HEK293 (cell line): Measurements from ENCODE around the gene EFCAB8.

ENCODE experiments used
- ZFP3 ChIP-seq: fragments of 450-650 bp; formaldehyde crosslinking; IDR thresholded peaks from 2 replicates; pipeline ENCODE4 v1.5.1; 2016; ENCODE audit warnings: low read depth, missing biosample characterization, missing genetic modification characterization
- ZNF416 ChIP-seq: fragments of 450-650 bp; formaldehyde crosslinking; IDR thresholded peaks from 2 replicates; pipeline ENCODE4 v1.5.1; 2016; ENCODE audit warnings: missing biosample characterization, missing genetic modification characterization
- ZNF501 ChIP-seq: fragments of 450-650 bp; formaldehyde crosslinking; IDR thresholded peaks from 2 replicates; pipeline ENCODE4 v1.5.1; 2016; ENCODE audit warnings: missing biosample characterization, missing genetic modification characterization
- ZNF747 ChIP-seq: fragments of 450-650 bp; formaldehyde crosslinking; IDR thresholded peaks from 2 replicates; pipeline ENCODE4 v1.5.1; 2016; ENCODE audit warnings: missing biosample characterization, missing genetic modification characterization
- TF ChIP-seq, protein P1 (sequence below): sonication (generic); formaldehyde crosslinking; IDR thresholded peaks from 2 replicates; pipeline ENCODE4 v1.8.1; 2022; ENCODE audit warnings: mild to moderate bottlenecking, moderate library complexity, missing genetic modification reagents
- TF ChIP-seq, protein P2 (sequence below): fragments of 450-650 bp; formaldehyde crosslinking; IDR thresholded peaks from 2 replicates; pipeline ENCODE4 v1.5.1; 2016; ENCODE audit warnings: missing biosample characterization, missing genetic modification characterization
- TF ChIP-seq, protein P3 (sequence below): fragments of 450-650 bp; formaldehyde crosslinking; IDR thresholded peaks from 2 replicates; pipeline ENCODE4 v1.5.1; 2016; ENCODE audit warnings: missing biosample characterization, missing genetic modification characterization

DNA sequence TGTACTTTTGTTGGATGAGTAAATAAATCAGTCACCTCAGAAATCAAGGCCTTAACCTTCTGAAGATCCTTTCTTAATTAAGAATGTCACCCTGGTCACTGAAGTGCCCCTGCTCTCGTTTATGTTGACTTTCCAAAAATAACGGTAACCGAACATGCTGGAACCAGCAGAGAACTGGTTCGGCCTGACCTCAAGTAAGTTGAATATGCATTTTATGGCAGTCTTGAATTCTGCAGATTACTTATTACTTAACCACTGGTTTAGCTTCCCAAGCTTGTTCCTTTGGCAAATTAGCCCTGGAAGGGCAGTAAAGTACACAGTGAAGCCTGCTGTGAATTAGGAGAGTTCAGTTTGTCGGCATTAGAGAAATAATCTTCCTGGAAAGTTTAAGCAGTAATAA is 26.7 kb upstream of the EFCAB8 start:
- no peak for TF ChIP-seq ZNF501
- no peak for TF ChIP-seq ZNF747 (tag by site-specific recombination)
- TF ChIP-seq, protein P1, sequence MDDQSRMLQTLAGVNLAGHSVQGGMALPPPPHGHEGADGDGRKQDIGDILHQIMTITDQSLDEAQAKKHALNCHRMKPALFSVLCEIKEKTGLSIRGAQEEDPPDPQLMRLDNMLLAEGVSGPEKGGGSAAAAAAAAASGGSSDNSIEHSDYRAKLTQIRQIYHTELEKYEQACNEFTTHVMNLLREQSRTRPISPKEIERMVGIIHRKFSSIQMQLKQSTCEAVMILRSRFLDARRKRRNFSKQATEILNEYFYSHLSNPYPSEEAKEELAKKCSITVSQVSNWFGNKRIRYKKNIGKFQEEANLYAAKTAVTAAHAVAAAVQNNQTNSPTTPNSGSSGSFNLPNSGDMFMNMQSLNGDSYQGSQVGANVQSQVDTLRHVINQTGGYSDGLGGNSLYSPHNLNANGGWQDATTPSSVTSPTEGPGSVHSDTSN (CRISPR knock-in tag), result no peak
- TF ChIP-seq, protein P2, sequence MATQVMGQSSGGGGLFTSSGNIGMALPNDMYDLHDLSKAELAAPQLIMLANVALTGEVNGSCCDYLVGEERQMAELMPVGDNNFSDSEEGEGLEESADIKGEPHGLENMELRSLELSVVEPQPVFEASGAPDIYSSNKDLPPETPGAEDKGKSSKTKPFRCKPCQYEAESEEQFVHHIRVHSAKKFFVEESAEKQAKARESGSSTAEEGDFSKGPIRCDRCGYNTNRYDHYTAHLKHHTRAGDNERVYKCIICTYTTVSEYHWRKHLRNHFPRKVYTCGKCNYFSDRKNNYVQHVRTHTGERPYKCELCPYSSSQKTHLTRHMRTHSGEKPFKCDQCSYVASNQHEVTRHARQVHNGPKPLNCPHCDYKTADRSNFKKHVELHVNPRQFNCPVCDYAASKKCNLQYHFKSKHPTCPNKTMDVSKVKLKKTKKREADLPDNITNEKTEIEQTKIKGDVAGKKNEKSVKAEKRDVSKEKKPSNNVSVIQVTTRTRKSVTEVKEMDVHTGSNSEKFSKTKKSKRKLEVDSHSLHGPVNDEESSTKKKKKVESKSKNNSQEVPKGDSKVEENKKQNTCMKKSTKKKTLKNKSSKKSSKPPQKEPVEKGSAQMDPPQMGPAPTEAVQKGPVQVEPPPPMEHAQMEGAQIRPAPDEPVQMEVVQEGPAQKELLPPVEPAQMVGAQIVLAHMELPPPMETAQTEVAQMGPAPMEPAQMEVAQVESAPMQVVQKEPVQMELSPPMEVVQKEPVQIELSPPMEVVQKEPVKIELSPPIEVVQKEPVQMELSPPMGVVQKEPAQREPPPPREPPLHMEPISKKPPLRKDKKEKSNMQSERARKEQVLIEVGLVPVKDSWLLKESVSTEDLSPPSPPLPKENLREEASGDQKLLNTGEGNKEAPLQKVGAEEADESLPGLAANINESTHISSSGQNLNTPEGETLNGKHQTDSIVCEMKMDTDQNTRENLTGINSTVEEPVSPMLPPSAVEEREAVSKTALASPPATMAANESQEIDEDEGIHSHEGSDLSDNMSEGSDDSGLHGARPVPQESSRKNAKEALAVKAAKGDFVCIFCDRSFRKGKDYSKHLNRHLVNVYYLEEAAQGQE (tag by site-specific recombination), result no peak
- TF ChIP-seq ZFP3 (tag by site-specific recombination), result no peak
- TF ChIP-seq, protein P3, sequence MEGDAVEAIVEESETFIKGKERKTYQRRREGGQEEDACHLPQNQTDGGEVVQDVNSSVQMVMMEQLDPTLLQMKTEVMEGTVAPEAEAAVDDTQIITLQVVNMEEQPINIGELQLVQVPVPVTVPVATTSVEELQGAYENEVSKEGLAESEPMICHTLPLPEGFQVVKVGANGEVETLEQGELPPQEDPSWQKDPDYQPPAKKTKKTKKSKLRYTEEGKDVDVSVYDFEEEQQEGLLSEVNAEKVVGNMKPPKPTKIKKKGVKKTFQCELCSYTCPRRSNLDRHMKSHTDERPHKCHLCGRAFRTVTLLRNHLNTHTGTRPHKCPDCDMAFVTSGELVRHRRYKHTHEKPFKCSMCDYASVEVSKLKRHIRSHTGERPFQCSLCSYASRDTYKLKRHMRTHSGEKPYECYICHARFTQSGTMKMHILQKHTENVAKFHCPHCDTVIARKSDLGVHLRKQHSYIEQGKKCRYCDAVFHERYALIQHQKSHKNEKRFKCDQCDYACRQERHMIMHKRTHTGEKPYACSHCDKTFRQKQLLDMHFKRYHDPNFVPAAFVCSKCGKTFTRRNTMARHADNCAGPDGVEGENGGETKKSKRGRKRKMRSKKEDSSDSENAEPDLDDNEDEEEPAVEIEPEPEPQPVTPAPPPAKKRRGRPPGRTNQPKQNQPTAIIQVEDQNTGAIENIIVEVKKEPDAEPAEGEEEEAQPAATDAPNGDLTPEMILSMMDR, result no peak
- no peak for TF ChIP-seq ZNF416 (tag by site-specific recombination)
